Measurements from ENCODE around the gene TMEM89. TPM values are rescaled to one million over a fixed set of nuclear protein-coding genes. Genes with fewer than 3 reads are reported as not detected.

TMEM89 gene
- total and polyA plus RNA-seq, 2 of the 13 experiments (the other 11 are each of a cell fraction or from before 2014, with no cell fraction given), result 0.31 to 0.59 TPM

DNA sequence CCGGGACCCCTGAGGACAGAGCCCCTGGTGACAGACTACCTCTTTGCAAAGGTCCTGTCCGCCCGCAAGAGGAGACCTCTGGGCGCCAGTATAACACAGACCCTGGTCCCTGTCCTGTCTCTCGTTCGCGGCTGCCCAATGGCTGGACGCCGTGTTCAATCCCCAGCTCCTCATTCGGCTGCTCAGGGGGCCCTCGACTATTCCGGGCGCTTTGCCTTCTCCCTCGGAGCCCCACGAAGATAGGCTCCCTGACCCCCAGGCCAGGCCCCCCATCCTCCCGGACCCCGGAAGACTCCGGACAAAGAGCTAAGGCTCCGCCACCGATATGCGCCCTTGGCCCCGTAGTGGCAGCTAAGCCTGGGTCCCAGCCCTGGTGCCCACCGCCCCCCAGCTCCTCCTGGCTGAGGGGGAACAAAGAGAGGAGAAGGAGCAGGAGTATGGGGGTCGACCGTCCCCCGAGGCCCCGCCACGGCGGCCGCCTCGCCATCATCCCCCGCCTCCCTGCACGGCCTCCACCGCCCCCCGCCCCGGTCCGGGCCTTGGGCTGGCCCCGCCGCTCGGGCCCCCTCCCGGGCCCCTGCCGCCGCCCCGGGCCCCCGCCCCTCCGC lies 40.7 kb upstream of the TMEM89 start:
- 43% methylated on average over 28 of the region's 46 CpGs for WGBS (ENCODE audit: low lambda C conversion rate)
- peaks cover 6% of the 10 kb centered on the region for H4K20me1 ChIP-seq (ENCODE audit: insufficient read depth, low read length)
- H3K36me3 ChIP-seq (replicated peaks in 1 of 2; ENCODE audit: control insufficient read depth in 1 of 2, insufficient read depth in 2 of 2, low read length in 2 of 2), result peaks cover 1 to 3% of the 10 kb centered on the region in 2 experiments; a peak in 2 of 5 replicates
- no TSS peak for BruUV-seq (replicated peaks)
- ChIA-PET CTCF (ENCODE audit: low intra/inter-chr PET ratio, low total read pairs) (no interaction called here), POLR2A (interaction anchor here (0.6 to 4.0 kb wide), 16 partner anchors 24 to 235 kb away, joined by 3 to 40 read pairs (median 4); partner anchors contain the start of genes CCDC51, IP6K2, NCKIPSD and PFKFB4)
- H3K79me2 ChIP-seq (ENCODE audit: insufficient read depth, low read length), result no peaks in the 10 kb centered on the region
- H2AFZ ChIP-seq (ENCODE audit: low read length), result no peak overlapping the region
- H3K9me3 ChIP-seq (ENCODE audit: low read length), result no peaks in the 10 kb centered on the region
- no peaks in the 10 kb centered on the region for H3K27me3 ChIP-seq (ENCODE audit: control insufficient read depth in 1 of 2, insufficient read depth in 2 of 2, low read length in 2 of 2)
- TF ChIP-seq AGO2 (optimal IDR thresholded peaks at IDR 0.05; ENCODE audit: low read depth, low read length) (peak; percentile 3), ZNF510 (CRISPR knock-in tag; IDR thresholded peaks at IDR 0.05; ENCODE audit: low read depth) (no peak), ZNF34 (CRISPR knock-in tag; IDR thresholded peaks at IDR 0.05; ENCODE audit: borderline replicate concordance) (0 out of 2 replicates have a peak, but pooled peaks have one; percentile 13), TAF15 (IDR thresholded peaks at IDR 0.05; ENCODE audit: low read depth, low read length, poor library complexity, severe bottlenecking) (peak; percentile 22), ZNF329 (CRISPR knock-in tag; IDR thresholded peaks at IDR 0.05; ENCODE audit: low read depth) (no peak), MTA3 (CRISPR knock-in tag; IDR thresholded peaks at IDR 0.05) (no peak), ZBTB7B (CRISPR knock-in tag; IDR thresholded peaks at IDR 0.05) (no peak), MED8 (CRISPR knock-in tag; IDR thresholded peaks at IDR 0.05; ENCODE audit: insufficient replicate concordance) (no peak), ARID2 (CRISPR knock-in tag; IDR thresholded peaks at IDR 0.05; ENCODE audit: borderline replicate concordance) (no peak), HES4 (CRISPR knock-in tag; IDR thresholded peaks at IDR 0.05; ENCODE audit: borderline replicate concordance) (no peak), ZNF253 (CRISPR knock-in tag; IDR thresholded peaks at IDR 0.05; ENCODE audit: borderline replicate concordance) (0 out of 2 replicates have a peak, but pooled peaks have one; percentile 6), ZNF296 (CRISPR knock-in tag; conservative IDR thresholded peaks at IDR 0.05) (no peak), POLR2A (IDR thresholded peaks at IDR 0.05; ENCODE audit: insufficient read depth in 1 of 2, low read depth in 2 of 2, low read length in 2 of 2) (peak in 1 of 2 experiments; percentile 5; a peak in 1 of 4 replicates), ZNF33B (CRISPR knock-in tag; IDR thresholded peaks at IDR 0.05) (no peak)
- TF ChIP-seq, protein P1, sequence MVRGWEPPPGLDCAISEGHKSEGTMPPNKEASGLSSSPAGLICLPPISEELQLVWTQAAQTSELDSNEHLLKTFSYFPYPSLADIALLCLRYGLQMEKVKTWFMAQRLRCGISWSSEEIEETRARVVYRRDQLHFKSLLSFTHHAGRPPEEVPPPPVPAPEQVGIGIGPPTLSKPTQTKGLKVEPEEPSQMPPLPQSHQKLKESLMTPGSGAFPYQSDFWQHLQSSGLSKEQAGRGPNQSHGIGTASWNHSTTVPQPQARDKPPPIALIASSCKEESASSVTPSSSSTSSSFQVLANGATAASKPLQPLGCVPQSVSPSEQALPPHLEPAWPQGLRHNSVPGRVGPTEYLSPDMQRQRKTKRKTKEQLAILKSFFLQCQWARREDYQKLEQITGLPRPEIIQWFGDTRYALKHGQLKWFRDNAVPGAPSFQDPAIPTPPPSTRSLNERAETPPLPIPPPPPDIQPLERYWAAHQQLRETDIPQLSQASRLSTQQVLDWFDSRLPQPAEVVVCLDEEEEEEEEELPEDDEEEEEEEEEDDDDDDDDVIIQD (CRISPR knock-in tag; IDR thresholded peaks at IDR 0.05; ENCODE audit: low read depth), result no peak
- TF ChIP-seq, protein P2, sequence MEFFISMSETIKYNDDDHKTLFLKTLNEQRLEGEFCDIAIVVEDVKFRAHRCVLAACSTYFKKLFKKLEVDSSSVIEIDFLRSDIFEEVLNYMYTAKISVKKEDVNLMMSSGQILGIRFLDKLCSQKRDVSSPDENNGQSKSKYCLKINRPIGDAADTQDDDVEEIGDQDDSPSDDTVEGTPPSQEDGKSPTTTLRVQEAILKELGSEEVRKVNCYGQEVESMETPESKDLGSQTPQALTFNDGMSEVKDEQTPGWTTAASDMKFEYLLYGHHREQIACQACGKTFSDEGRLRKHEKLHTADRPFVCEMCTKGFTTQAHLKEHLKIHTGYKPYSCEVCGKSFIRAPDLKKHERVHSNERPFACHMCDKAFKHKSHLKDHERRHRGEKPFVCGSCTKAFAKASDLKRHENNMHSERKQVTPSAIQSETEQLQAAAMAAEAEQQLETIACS (CRISPR knock-in tag; IDR thresholded peaks at IDR 0.05), result no peak
- TF ChIP-seq, protein P3, sequence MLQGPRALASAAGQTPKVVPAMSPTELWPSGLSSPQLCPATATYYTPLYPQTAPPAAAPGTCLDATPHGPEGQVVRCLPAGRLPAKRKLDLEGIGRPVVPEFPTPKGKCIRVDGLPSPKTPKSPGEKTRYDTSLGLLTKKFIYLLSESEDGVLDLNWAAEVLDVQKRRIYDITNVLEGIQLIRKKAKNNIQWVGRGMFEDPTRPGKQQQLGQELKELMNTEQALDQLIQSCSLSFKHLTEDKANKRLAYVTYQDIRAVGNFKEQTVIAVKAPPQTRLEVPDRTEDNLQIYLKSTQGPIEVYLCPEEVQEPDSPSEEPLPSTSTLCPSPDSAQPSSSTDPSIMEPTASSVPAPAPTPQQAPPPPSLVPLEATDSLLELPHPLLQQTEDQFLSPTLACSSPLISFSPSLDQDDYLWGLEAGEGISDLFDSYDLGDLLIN (CRISPR knock-in tag; IDR thresholded peaks at IDR 0.05; ENCODE audit: borderline replicate concordance), result no peak
- peak overlapping the region; percentile 67 for H3K4me2 ChIP-seq (ENCODE audit: low read depth, low read length)
- in situ Hi-C loops (cut with HindIII; ENCODE audit: extremely low pct_ligation_motif_present, low pct_unique_long_range_greater_than_20kb), result no loop called here
- H3K27ac ChIP-seq (ENCODE audit: extremely low read length, insufficient read depth, low read length), result peak overlapping the region; percentile 96
- peak; percentile 5 for ATAC-seq
- no peak for DNase-seq (ENCODE audit: low spot score)
- intact Hi-C loops (cut with micrococcal nuclease; ENCODE audit: unreplicated experiment), result no loop called here
- peak overlapping the region; percentile 68 for H3K9ac ChIP-seq (ENCODE audit: insufficient read depth, low read depth, low read length)
- H3K4me1 ChIP-seq (ENCODE audit: insufficient read depth, low read length), result peaks cover 21% of the 10 kb centered on the region
- no peak for FAIRE-seq
- H3K4me3 ChIP-seq (replicated peaks in 1 of 3; ENCODE audit: insufficient read depth in 1 of 3, low read depth in 2 of 3, low read length in 3 of 3), result peak overlapping the region; percentile 56 to 77 (median 58); a peak in 5 of 6 replicates
